ENCODE measurements around the gene KCTD3.

The KCTD3 gene

DNA sequence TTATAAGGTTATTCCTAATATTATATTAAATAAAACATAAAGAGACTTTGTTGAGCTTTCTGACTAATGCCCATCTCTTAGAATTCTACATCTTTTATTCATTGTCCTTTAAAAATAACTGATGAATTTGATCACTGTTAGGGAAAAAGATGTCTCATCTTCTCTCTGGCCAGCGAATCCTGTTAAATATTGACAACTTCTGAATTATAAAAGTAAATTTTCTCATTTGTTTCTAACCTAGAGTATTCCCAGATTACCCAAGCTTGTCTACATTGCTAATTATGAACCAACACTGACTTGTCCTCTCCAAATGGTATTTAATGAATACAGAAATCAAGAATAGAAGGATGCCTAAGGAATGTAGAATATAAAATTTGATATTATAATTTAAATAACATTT, 24.8 kb upstream of the KCTD3 start:
- TF ChIP-seq, protein P1, sequence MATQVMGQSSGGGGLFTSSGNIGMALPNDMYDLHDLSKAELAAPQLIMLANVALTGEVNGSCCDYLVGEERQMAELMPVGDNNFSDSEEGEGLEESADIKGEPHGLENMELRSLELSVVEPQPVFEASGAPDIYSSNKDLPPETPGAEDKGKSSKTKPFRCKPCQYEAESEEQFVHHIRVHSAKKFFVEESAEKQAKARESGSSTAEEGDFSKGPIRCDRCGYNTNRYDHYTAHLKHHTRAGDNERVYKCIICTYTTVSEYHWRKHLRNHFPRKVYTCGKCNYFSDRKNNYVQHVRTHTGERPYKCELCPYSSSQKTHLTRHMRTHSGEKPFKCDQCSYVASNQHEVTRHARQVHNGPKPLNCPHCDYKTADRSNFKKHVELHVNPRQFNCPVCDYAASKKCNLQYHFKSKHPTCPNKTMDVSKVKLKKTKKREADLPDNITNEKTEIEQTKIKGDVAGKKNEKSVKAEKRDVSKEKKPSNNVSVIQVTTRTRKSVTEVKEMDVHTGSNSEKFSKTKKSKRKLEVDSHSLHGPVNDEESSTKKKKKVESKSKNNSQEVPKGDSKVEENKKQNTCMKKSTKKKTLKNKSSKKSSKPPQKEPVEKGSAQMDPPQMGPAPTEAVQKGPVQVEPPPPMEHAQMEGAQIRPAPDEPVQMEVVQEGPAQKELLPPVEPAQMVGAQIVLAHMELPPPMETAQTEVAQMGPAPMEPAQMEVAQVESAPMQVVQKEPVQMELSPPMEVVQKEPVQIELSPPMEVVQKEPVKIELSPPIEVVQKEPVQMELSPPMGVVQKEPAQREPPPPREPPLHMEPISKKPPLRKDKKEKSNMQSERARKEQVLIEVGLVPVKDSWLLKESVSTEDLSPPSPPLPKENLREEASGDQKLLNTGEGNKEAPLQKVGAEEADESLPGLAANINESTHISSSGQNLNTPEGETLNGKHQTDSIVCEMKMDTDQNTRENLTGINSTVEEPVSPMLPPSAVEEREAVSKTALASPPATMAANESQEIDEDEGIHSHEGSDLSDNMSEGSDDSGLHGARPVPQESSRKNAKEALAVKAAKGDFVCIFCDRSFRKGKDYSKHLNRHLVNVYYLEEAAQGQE (IDR thresholded peaks at IDR 0.05; ENCODE audit: insufficient replicate concordance, low read depth) = no peak
- TF ChIP-seq, protein P2, sequence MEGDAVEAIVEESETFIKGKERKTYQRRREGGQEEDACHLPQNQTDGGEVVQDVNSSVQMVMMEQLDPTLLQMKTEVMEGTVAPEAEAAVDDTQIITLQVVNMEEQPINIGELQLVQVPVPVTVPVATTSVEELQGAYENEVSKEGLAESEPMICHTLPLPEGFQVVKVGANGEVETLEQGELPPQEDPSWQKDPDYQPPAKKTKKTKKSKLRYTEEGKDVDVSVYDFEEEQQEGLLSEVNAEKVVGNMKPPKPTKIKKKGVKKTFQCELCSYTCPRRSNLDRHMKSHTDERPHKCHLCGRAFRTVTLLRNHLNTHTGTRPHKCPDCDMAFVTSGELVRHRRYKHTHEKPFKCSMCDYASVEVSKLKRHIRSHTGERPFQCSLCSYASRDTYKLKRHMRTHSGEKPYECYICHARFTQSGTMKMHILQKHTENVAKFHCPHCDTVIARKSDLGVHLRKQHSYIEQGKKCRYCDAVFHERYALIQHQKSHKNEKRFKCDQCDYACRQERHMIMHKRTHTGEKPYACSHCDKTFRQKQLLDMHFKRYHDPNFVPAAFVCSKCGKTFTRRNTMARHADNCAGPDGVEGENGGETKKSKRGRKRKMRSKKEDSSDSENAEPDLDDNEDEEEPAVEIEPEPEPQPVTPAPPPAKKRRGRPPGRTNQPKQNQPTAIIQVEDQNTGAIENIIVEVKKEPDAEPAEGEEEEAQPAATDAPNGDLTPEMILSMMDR (IDR thresholded peaks at IDR 0.05; ENCODE audit: insufficient read depth, low read length) = no peak
- TF ChIP-seq GABPA (IDR thresholded peaks at IDR 0.05; ENCODE audit: low read depth) (no peak), POLR2AphosphoS5 (IDR thresholded peaks at IDR 0.05; ENCODE audit: low read depth) (no peak), SPI1 (IDR thresholded peaks at IDR 0.05; ENCODE audit: borderline replicate concordance, low read depth) (no peak)
- no peak overlapping the region for H3K27ac ChIP-seq (replicated peaks)

DNA sequence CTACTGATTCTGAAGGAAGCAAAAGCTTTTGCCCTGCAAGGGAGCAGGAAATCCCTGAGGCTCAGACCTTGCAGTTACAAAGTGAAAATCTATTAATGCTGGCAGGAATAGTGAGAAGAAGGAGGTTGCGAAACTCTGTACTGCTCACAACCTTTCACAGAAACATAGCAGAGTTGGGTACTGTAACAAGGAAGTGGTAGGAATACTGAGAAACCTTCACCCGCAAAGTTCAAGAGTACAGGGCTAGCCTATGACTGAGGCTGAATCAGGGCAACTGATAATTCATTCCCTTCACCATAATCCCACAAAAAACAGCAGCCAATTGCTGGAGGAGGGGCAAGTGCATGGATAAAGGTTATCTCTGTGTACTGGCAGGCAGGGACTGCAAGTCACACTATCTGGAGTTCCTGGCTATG, 23.9 kb upstream of the KCTD3 start:
- Histone ChIP-seq H3K27me3 (ENCODE audit: insufficient read depth, poor library complexity, severe bottlenecking) (no peaks in the 10 kb centered on the region), H3K27ac (replicated peaks) (no peak overlapping the region), H3K4me3 (replicated peaks; ENCODE audit: insufficient read depth, low read length) (no peak overlapping the region)
- peak; percentile 65; the same call in 1 of the 2 replicates for TF ChIP-seq SPI1 (IDR thresholded peaks at IDR 0.05; ENCODE audit: borderline replicate concordance, low read depth)
- no peak for TF ChIP-seq POLR2AphosphoS5 (IDR thresholded peaks at IDR 0.05; ENCODE audit: low read depth)
- TF ChIP-seq, protein P1 (IDR thresholded peaks at IDR 0.05; ENCODE audit: insufficient replicate concordance, low read depth) = no peak
- no peak for TF ChIP-seq GABPA (IDR thresholded peaks at IDR 0.05; ENCODE audit: low read depth)
- TF ChIP-seq, protein P2 (IDR thresholded peaks at IDR 0.05; ENCODE audit: insufficient read depth, low read length) = no peak
- DNase-seq (ENCODE audit: low read depth in 1 of 2, low spot score in 1 of 2) = peak in 1 of 2 experiments; percentile 67

More for the DNA sequence above, 24.8 kb upstream of the KCTD3 start:
- Histone ChIP-seq H3K4me3 (replicated peaks; ENCODE audit: insufficient read depth, low read length) (no peak overlapping the region), H3K27me3 (ENCODE audit: insufficient read depth, poor library complexity, severe bottlenecking) (no peaks in the 10 kb centered on the region)
- no peak for DNase-seq (ENCODE audit: low read depth in 1 of 2, low spot score in 1 of 2)

DNA sequence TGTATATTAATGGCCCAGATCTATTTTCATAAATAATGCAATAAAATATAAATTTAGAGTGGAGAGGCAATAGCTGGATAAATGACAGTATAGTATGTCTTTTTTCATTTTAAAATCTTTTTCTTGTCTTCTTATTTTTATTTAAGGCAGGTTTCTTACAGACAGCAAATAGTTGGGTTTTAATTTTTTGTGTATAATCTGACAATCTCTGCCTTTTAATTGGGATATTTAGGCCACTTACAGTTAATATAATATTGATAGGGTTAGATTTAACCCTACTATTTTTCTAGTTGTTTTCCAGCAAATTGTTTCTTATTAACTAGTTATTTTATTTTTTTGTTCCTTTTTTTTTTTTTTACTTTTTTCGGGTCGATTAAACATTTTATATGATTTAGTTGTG, 23.3 kb upstream of the KCTD3 start:
- Histone ChIP-seq H3K27me3 (ENCODE audit: insufficient read depth, poor library complexity, severe bottlenecking) (no peaks in the 10 kb centered on the region), H3K27ac (replicated peaks) (no peak overlapping the region), H3K4me3 (replicated peaks; ENCODE audit: insufficient read depth, low read length) (no peak overlapping the region)
- TF ChIP-seq SPI1 (IDR thresholded peaks at IDR 0.05; ENCODE audit: borderline replicate concordance, low read depth) (no peak), POLR2AphosphoS5 (IDR thresholded peaks at IDR 0.05; ENCODE audit: low read depth) (no peak), GABPA (IDR thresholded peaks at IDR 0.05; ENCODE audit: low read depth) (no peak)
- TF ChIP-seq, protein P2 (IDR thresholded peaks at IDR 0.05; ENCODE audit: insufficient read depth, low read length) = no peak
- TF ChIP-seq, protein P1 (IDR thresholded peaks at IDR 0.05; ENCODE audit: insufficient replicate concordance, low read depth) = no peak
- no peak for DNase-seq (ENCODE audit: low read depth in 1 of 2, low spot score in 1 of 2)

Measured in HL-60 (cell line).